ENCODE measurements around the gene PITPNC1. TPM values are rescaled to one million over a fixed set of nuclear protein-coding genes. Genes with fewer than 3 reads are reported as not detected.
A peak's percentile ranks its signal among the peaks of the same experiment; 100 is the strongest.

The PITPNC1 gene
- total RNA-seq, 1 experiment from 2014 or later: 37.5 TPM

DNA sequence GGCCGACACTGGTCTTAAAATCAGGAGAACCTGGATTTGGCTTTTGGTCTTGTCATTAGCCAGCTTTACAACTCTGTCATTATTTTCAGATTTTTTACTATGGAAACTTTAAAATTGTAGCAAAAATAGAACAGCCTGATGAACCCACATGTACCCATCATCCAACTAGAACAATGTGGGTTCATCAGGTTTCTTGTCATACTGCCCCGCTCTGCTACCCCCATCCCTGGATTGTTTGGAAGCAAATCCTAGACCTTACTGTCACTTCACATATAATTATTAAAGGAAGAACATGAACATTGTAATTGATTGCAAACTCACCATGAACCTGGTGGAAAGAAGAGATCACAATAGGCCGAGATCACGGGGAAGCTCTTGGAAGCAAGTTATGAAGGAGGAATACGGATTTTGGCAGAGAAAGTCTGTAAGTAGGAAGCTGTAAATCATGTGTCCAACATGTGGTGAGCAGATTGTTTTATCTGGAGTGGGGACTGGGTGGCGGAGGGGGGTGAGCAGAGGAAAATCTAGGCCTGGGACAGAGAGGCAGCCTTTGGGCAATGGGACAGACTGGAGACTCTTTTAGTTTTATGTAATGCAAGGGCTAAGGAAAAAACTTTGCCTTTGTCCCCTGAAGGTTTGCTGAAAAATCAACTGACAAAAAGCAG is 67.0 kb downstream of the PITPNC1 start:
- no peaks in the 10 kb centered on the region for H3K27me3 ChIP-seq (ENCODE audit: insufficient read depth, low read length)
- H2BK20ac ChIP-seq (ENCODE audit: low read depth, low read length, poor library complexity, severe bottlenecking): no peak overlapping the region
- no peak overlapping the region for H4K8ac ChIP-seq (replicated peaks; ENCODE audit: insufficient read length, low read depth, low read length)
- no peak overlapping the region for H3K23ac ChIP-seq (ENCODE audit: insufficient read length, low read depth, low read length)
- H2BK5ac ChIP-seq (ENCODE audit: insufficient read length, low read length): no peak overlapping the region
- H3K18ac ChIP-seq (ENCODE audit: insufficient read length, low read depth, low read length): no peak overlapping the region
- no peak overlapping the region for H3K4ac ChIP-seq (ENCODE audit: low read depth, low read length)
- peaks cover 50 to 52% of the 10 kb centered on the region in 2 experiments for H3K4me1 Mint-ChIP-seq
- TF ChIP-seq, protein P1, sequence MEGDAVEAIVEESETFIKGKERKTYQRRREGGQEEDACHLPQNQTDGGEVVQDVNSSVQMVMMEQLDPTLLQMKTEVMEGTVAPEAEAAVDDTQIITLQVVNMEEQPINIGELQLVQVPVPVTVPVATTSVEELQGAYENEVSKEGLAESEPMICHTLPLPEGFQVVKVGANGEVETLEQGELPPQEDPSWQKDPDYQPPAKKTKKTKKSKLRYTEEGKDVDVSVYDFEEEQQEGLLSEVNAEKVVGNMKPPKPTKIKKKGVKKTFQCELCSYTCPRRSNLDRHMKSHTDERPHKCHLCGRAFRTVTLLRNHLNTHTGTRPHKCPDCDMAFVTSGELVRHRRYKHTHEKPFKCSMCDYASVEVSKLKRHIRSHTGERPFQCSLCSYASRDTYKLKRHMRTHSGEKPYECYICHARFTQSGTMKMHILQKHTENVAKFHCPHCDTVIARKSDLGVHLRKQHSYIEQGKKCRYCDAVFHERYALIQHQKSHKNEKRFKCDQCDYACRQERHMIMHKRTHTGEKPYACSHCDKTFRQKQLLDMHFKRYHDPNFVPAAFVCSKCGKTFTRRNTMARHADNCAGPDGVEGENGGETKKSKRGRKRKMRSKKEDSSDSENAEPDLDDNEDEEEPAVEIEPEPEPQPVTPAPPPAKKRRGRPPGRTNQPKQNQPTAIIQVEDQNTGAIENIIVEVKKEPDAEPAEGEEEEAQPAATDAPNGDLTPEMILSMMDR (conservative IDR thresholded peaks at IDR 0.05): no peak
- H2BK12ac ChIP-seq (ENCODE audit: insufficient read length, low read depth, low read length): no peak overlapping the region
- H3K27me3 Mint-ChIP-seq (ENCODE audit: low read depth): no peaks in the 10 kb centered on the region
- no peaks in the 10 kb centered on the region for H3K23me2 ChIP-seq (ENCODE audit: insufficient read length, low read depth, low read length, poor library complexity, severe bottlenecking)
- H3K9ac ChIP-seq (ENCODE audit: extremely low read depth, insufficient read length, low read length): no peak overlapping the region
- no peak overlapping the region for H2BK120ac ChIP-seq (ENCODE audit: low read depth, low read length, poor library complexity, severe bottlenecking)
- no peak overlapping the region for H2AFZ ChIP-seq (ENCODE audit: low read length)
- H3K27ac Mint-ChIP-seq: peak overlapping the region; percentile 20 to 89 (median 63); a peak in 5 of 7 replicates
- no peak overlapping the region for H3K4me2 ChIP-seq (ENCODE audit: insufficient read depth, insufficient read length, low read length)
- H3K9me3 Mint-ChIP-seq: peaks cover 0 to 6% of the 10 kb centered on the region in 2 experiments; a peak in 1 of 5 replicates
- no peak overlapping the region for H4K91ac ChIP-seq (ENCODE audit: insufficient read length, low read depth, low read length)
- peaks cover 2% of the 10 kb centered on the region; the same call in 1 of the 2 replicates for H3K4me1 ChIP-seq (ENCODE audit: insufficient read depth, low read length)
- H3T11ph ChIP-seq (ENCODE audit: low read length): no peak overlapping the region
- H4K5ac ChIP-seq (ENCODE audit: insufficient read length, low read depth, low read length): no peak overlapping the region
- H2AK5ac ChIP-seq (ENCODE audit: insufficient read length, low read length): no peak overlapping the region
- no peaks in the 10 kb centered on the region for H3K79me2 ChIP-seq (ENCODE audit: insufficient read depth, low read length)
- H3K36me3 Mint-ChIP-seq (ENCODE audit: insufficient read depth in 1 of 3, low read depth in 3 of 3): no peaks in the 10 kb centered on the region; a peak in 1 of 7 replicates
- no CpG with 5 or more reads among the region's 6 CpGs for WGBS (ENCODE audit: extremely low coverage, insufficient read length, low lambda C conversion rate)
- H3K27ac ChIP-seq (ENCODE audit: insufficient read length, low read depth, low read length): no peak overlapping the region
- H4K20me1 ChIP-seq (ENCODE audit: control insufficient read depth, insufficient read depth, insufficient read length): no peaks in the 10 kb centered on the region
- no peaks in the 10 kb centered on the region for H3K9me3 ChIP-seq (ENCODE audit: control insufficient read depth, low read depth, low read length)
- H3K79me1 ChIP-seq (ENCODE audit: insufficient read depth, low read depth, low read length, poor library complexity, severe bottlenecking): no peaks in the 10 kb centered on the region
- H3K56ac ChIP-seq (ENCODE audit: insufficient read length, low read depth, low read length): no peak overlapping the region
- H2BK15ac ChIP-seq (ENCODE audit: low read depth, low read length): no peak overlapping the region
- no peak overlapping the region for H3K14ac ChIP-seq (ENCODE audit: insufficient read depth, low read length)
- DNase-seq: no peak
- H3K4me3 Mint-ChIP-seq: no peak overlapping the region

Data from H9 (cell line).